NCI-H345 treated with DMSO at 0.1 percent for 48 hours (cell line): ENCODE measurements around the gene MSRB2.

Experiments used
- DNase-seq: peaks from one replicate; lab custom pipeline; 2025; ENCODE audit not compliant: unreplicated experiment; lab: John Stamatoyannopoulos, UW

The MSRB2 gene

GRCh38 chr10:23171232-23171876, 76.0 kb downstream of the MSRB2 start:
- DNase-seq: no peak
